Activated naive CD4-positive, alpha-beta T cell treated with anti-CD3 and anti-CD28 coated beads, Interleukin-2, amount 10 ng/mL, durations not matched to agents 7 days and 5 days (primary cell): ENCODE results near the gene STEAP4.
A peak's percentile ranks its signal among the peaks of the same experiment; 100 is the strongest.

Experiments used
- CTCF ChIA-PET: fragments of 350-600 bp; sonication (Branson Sonifier 250); formaldehyde crosslinking; loops from one replicate; lab custom pipeline; 2021; ENCODE audit warnings: antibody characterized with exemption; lab: Charles Lee
- DNase-seq: peaks from one replicate; pipeline ENCODE4 v3.0.0-alpha.2; 2020
- H3K27ac Mint-ChIP-seq: one replicate; pipeline ENCODE4 v1.8.0; 2021; ENCODE audit warnings: mild to moderate bottlenecking, moderate library complexity, mixed read lengths
- H3K27me3 Mint-ChIP-seq: one replicate; pipeline ENCODE4 v1.8.0; 2021; ENCODE audit warnings: mild to moderate bottlenecking, mixed read lengths
- H3K36me3 Mint-ChIP-seq: one replicate; pipeline ENCODE4 v1.8.0; 2021; ENCODE audit warnings: mixed read lengths
- H3K4me1 Mint-ChIP-seq: one replicate; pipeline ENCODE4 v1.8.0; 2021; ENCODE audit warnings: mixed read lengths
- H3K4me3 Mint-ChIP-seq: one replicate; pipeline ENCODE4 v1.8.0; 2021; ENCODE audit warnings: mild to moderate bottlenecking, moderate library complexity, mixed read lengths
- H3K9me3 Mint-ChIP-seq: one replicate; pipeline ENCODE4 v1.8.0; 2021; ENCODE audit warnings: mixed read lengths

Gene STEAP4

GRCh38 chr7:88306590-88307048 is at the start of gene STEAP4:
Gene STEAP4, minus strand, starts transcription at chr7:88306894. Its CDS starts 22,625 bp downstream, at chr7:88284269.
- peak; percentile 22 for DNase-seq
- Mint-ChIP-seq H3K36me3 (no peaks in the 10 kb centered on the region), H3K27ac (no peak within 1 kb of the TSS), H3K27me3 (peaks cover 26% of the 10 kb centered on the region), H3K9me3 (no peaks in the 10 kb centered on the region), H3K4me3 (no peak within 1 kb of the TSS), H3K4me1 (peaks cover 5% of the 10 kb centered on the region)
- CTCF ChIA-PET: no interaction called here

- Mint-ChIP-seq H3K36me3 (no peaks in the 10 kb centered on the region), H3K9me3 (no peaks in the 10 kb centered on the region), H3K27me3 (peaks cover 3% of the 10 kb centered on the region), H3K4me1 (no peaks in the 10 kb centered on the region), H3K4me3 (no peak overlapping the region), H3K27ac (no peak overlapping the region)
- CTCF ChIA-PET: no interaction called here
- no peak for DNase-seq
Measured at GRCh38 chr7:88355011-88355410, 48.3 kb upstream of the STEAP4 start.

GRCh38 chr7:88350118-88350517 is 43.4 kb upstream of the STEAP4 start:
- no peak for DNase-seq
- no peaks in the 10 kb centered on the region for H3K9me3 Mint-ChIP-seq
- H3K4me3 Mint-ChIP-seq: no peak overlapping the region
- no peak overlapping the region for H3K27ac Mint-ChIP-seq
- peaks cover 6% of the 10 kb centered on the region for H3K27me3 Mint-ChIP-seq
- no peaks in the 10 kb centered on the region for H3K4me1 Mint-ChIP-seq
- H3K36me3 Mint-ChIP-seq: no peaks in the 10 kb centered on the region
- CTCF ChIA-PET: no interaction called here

- no peak overlapping the region for H3K4me3 Mint-ChIP-seq
- peaks cover 7% of the 10 kb centered on the region for H3K27me3 Mint-ChIP-seq
- H3K4me1 Mint-ChIP-seq: no peaks in the 10 kb centered on the region
- no peak for DNase-seq
- CTCF ChIA-PET: interaction anchor here (0.8 kb wide), 1 partner anchor 10 kb away, joined by 3 read pairs; no protein-coding TSS in a partner anchor
- no peak overlapping the region for H3K27ac Mint-ChIP-seq
- H3K36me3 Mint-ChIP-seq: no peaks in the 10 kb centered on the region
- H3K9me3 Mint-ChIP-seq: no peaks in the 10 kb centered on the region
Measured at GRCh38 chr7:88347517-88347916, 40.8 kb upstream of the STEAP4 start.

- H3K9me3 Mint-ChIP-seq: no peaks in the 10 kb centered on the region
- H3K36me3 Mint-ChIP-seq: no peaks in the 10 kb centered on the region
- H3K4me3 Mint-ChIP-seq: no peak overlapping the region
- H3K27ac Mint-ChIP-seq: no peak overlapping the region
- DNase-seq: no peak
- CTCF ChIA-PET: interaction anchor here (0.8 kb wide), 1 partner anchor 10 kb away, joined by 3 read pairs; no protein-coding TSS in a partner anchor
- peaks cover 7% of the 10 kb centered on the region for H3K27me3 Mint-ChIP-seq
- H3K4me1 Mint-ChIP-seq: no peaks in the 10 kb centered on the region
Measured at GRCh38 chr7:88347090-88347489, 40.4 kb upstream of the STEAP4 start.

- Mint-ChIP-seq H3K27ac (no peak overlapping the region), H3K4me3 (no peak overlapping the region), H3K27me3 (peaks cover 4% of the 10 kb centered on the region), H3K36me3 (no peaks in the 10 kb centered on the region), H3K9me3 (no peaks in the 10 kb centered on the region), H3K4me1 (no peaks in the 10 kb centered on the region)
- CTCF ChIA-PET: interaction anchor here (1.0 to 1.7 kb wide), 4 partner anchors 25 to 489 kb away, joined by 3 to 9 read pairs (median 3); no protein-coding TSS in a partner anchor
- DNase-seq: no peak
Measured at GRCh38 chr7:88346357-88346756, 39.7 kb upstream of the STEAP4 start.

GRCh38 chr7:88344956-88345832 is 38.5 kb upstream of the STEAP4 start:
- Mint-ChIP-seq H3K4me3 (no peak overlapping the region), H3K36me3 (no peaks in the 10 kb centered on the region), H3K4me1 (no peaks in the 10 kb centered on the region), H3K9me3 (no peaks in the 10 kb centered on the region), H3K27ac (no peak overlapping the region), H3K27me3 (peaks cover 4% of the 10 kb centered on the region)
- CTCF ChIA-PET: interaction anchor here (0.9 to 1.7 kb wide), 3 partner anchors 49 to 490 kb away, joined by 3 to 9 read pairs (median 3); no protein-coding TSS in a partner anchor
- no peak for DNase-seq

- H3K4me3 Mint-ChIP-seq: no peak overlapping the region
Measured at GRCh38 chr7:88344271-88344670, 37.6 kb upstream of the STEAP4 start.

GRCh38 chr7:88339195-88339922 is 32.7 kb upstream of the STEAP4 start:
- Mint-ChIP-seq H3K4me3 (no peak overlapping the region), H3K27ac (no peak overlapping the region), H3K4me1 (no peaks in the 10 kb centered on the region), H3K36me3 (no peaks in the 10 kb centered on the region), H3K9me3 (no peaks in the 10 kb centered on the region), H3K27me3 (peaks cover 4% of the 10 kb centered on the region)
- no peak for DNase-seq
- CTCF ChIA-PET: no interaction called here

More at GRCh38 chr7:88344271-88344670, 37.6 kb upstream of the STEAP4 start:
- CTCF ChIA-PET: no interaction called here
- Mint-ChIP-seq H3K36me3 (no peaks in the 10 kb centered on the region), H3K9me3 (no peaks in the 10 kb centered on the region), H3K27ac (no peak overlapping the region), H3K4me1 (no peaks in the 10 kb centered on the region), H3K27me3 (peaks cover 4% of the 10 kb centered on the region)
- DNase-seq: no peak

- Mint-ChIP-seq H3K36me3 (no peaks in the 10 kb centered on the region), H3K4me1 (no peaks in the 10 kb centered on the region), H3K27ac (no peak overlapping the region), H3K9me3 (no peaks in the 10 kb centered on the region), H3K27me3 (peaks cover 4% of the 10 kb centered on the region), H3K4me3 (no peak overlapping the region)
- CTCF ChIA-PET: no interaction called here
- DNase-seq: no peak
Measured at GRCh38 chr7:88338503-88338902, 31.8 kb upstream of the STEAP4 start.

- CTCF ChIA-PET: no interaction called here
- H3K36me3 Mint-ChIP-seq: no peaks in the 10 kb centered on the region
- no peak overlapping the region for H3K27ac Mint-ChIP-seq
- no peak overlapping the region for H3K4me3 Mint-ChIP-seq
- peaks cover 7% of the 10 kb centered on the region for H3K27me3 Mint-ChIP-seq
- H3K9me3 Mint-ChIP-seq: no peaks in the 10 kb centered on the region
- DNase-seq: no peak
- H3K4me1 Mint-ChIP-seq: no peaks in the 10 kb centered on the region
Measured at GRCh38 chr7:88337572-88337971, 30.9 kb upstream of the STEAP4 start.

- CTCF ChIA-PET: no interaction called here
- Mint-ChIP-seq H3K27ac (no peak overlapping the region), H3K9me3 (no peaks in the 10 kb centered on the region)
Measured at GRCh38 chr7:88331322-88331721, 24.6 kb upstream of the STEAP4 start.

GRCh38 chr7:88329532-88330463 is 23.1 kb upstream of the STEAP4 start:
- no peak overlapping the region for H3K27ac Mint-ChIP-seq
- H3K9me3 Mint-ChIP-seq: no peaks in the 10 kb centered on the region
- H3K4me3 Mint-ChIP-seq: no peak overlapping the region
- CTCF ChIA-PET: interaction anchor here (0.7 kb wide), 1 partner anchor 134 kb away, joined by 3 read pairs; no protein-coding TSS in a partner anchor
- H3K4me1 Mint-ChIP-seq: no peaks in the 10 kb centered on the region
- H3K27me3 Mint-ChIP-seq: peaks cover 4% of the 10 kb centered on the region
- no peak for DNase-seq
- H3K36me3 Mint-ChIP-seq: no peaks in the 10 kb centered on the region

More at GRCh38 chr7:88331322-88331721, 24.6 kb upstream of the STEAP4 start:
- Mint-ChIP-seq H3K27me3 (peaks cover 7% of the 10 kb centered on the region), H3K4me3 (no peak overlapping the region), H3K4me1 (no peaks in the 10 kb centered on the region), H3K36me3 (no peaks in the 10 kb centered on the region)
- DNase-seq: no peak
